Brain pericyte (primary cell): ENCODE results near the gene VWA3A.
"Not testable (repeated sequence)": the region's sequence is repeated elsewhere in the genome, so short reads cannot be mapped to it uniquely, and the experiment has no call there.

Experiments used
- DNase-seq: peaks from one replicate; pipeline ENCODE4 v3.0.0-alpha.2; 2012; ENCODE audit warnings: low read depth, low spot score

Gene VWA3A

GRCh38 chr16:22086440-22086839 is 5.9 kb upstream of the VWA3A start:
- no peak for DNase-seq

DNA sequence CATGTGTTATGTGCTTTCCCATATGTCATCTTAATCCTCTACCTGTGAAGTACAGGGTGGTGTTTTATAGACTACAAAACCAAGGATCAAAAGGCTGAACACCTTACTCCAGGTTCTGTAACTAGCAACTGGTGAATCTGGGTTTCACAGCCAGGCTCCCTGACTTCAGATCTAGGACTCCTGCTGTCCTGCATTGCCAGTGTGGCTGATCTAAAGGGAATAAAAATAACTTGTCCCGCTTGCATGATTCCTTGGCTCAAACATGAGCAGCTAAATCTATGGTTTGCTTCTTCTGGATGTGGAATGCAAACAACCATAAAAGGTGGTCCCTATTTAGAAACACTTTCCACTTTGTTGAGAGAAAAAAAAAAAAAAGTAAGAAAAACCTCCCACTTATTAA is 3.7 kb upstream of the VWA3A start:
- DNase-seq = no peak

DNA sequence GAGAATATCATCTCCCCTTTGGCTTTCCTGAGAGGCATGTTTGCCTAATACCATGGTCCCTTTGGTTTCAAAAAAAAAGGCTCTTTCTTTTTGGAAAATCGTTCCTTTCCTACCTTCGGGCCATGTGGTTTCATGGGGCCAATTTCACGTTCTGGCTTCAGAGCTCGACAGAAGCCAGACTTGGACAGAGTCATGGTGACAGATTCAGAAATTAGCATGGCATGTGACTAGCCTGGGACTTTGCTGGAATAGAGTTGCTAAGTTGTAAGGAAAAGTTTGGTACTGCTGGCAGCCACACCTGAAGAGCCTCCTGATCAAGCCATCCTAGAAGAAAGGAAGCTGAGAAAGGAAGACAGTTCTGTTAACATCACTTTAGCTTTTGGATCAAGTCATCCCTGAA is 2.4 kb upstream of the VWA3A start:
- DNase-seq = no peak

GRCh38 chr16:22091721-22092120 is 620 bp upstream of the VWA3A start:
- no peak for DNase-seq

DNA sequence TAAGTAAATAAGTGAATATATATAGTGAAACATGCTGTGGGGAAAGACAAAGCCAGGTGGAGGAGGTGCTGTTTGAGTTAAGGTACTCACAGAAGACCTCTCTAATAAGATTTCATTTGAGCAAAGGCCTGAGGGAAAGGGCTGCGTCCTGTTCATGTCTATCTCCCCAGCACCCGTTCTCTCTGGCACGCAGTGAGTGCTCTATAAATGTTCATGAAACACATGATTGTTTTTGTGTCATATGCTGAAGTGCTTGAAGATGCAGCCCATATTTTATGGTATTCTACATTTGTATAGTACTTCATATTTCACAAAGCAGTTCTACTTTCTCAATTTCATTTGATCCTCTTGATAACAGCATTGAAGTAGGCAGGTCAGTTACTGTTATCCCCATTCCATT is 990 bp downstream of the VWA3A start:
- no peak for DNase-seq

DNA sequence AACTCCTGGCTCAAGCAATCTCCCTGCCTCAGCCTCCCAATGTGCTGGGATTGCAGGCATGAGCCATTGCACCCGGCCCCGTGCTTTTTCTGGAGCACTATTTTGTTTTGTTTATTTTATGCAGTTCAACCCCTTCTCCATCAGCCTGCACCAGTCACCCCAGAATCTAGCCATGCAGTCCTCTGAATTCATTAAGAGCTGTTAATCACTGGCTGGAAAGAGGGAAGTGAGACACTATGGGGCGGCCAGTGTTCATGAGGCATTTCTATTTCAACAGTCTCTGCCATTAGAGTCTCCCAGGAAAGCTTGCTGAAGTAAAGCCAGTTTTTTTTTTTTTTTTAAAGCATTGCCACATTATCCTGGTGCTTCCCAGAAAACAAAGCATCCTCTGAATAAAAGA is 1.7 kb downstream of the VWA3A start:
- DNase-seq = no peak

- DNase-seq = no peak
Observed at GRCh38 chr16:22098405-22099255, 6.3 kb downstream of the VWA3A start.

GRCh38 chr16:22099256-22099975 is 7.1 kb downstream of the VWA3A start:
- no peak for DNase-seq

- no peak for DNase-seq
Observed at GRCh38 chr16:22103441-22103840, 11.1 kb downstream of the VWA3A start.

GRCh38 chr16:22109258-22109898 is 17.0 kb downstream of the VWA3A start:
- no peak for DNase-seq

GRCh38 chr16:22111629-22112028 is 19.3 kb downstream of the VWA3A start:
- DNase-seq = not testable (repeated sequence)

DNA sequence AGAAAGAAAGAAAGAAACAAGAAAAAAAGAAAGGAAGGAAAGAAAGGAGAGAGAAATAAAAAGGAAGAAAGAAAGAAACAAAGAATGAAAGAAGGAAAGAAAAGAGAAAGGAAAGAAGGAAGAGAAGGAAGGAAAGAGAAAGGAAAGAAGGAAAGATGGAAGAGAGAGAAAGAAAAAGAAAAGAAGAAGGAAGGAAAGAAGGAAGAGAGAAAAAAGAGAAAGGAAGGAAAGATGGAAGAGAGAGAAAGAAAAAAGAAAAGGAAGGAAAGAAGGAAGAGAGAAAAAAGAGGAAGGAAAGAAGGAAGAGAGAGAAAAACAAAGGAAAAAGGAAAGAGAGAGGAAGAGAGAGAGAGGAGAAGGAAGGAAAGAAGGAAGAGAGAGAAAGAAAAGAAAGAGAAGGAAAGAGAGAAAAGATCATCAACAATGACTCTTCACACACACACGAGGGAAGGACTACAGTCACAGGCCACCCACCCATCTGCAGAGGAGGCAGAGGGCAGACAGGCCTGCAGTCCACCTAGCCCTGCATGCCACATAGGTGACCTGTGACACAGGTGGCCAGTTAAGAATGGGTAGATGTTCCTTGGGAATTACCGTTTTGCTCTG is 23.9 kb downstream of the VWA3A start:
- no peak for DNase-seq

DNA sequence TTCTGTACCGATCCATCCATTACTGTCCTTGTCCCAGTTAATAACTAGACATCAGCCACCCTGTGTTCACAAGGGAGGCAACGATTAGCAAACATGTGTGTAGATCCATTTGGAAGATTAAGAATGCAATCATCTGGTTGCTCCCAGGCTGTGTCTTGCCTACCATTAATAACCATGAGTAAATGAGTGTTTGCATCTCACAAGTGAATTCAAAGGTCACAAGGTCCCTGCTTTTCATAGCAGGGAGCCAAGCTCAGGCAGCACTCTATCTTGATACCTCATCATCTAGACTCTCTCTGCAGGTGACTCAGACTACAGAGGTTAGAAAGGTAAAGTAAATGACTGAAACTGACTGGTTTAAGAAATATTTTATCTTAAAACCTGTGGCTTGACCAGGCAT is 25.3 kb downstream of the VWA3A start:
- DNase-seq = no peak

- no peak for DNase-seq
Observed at GRCh38 chr16:22120440-22120839, 28.1 kb downstream of the VWA3A start.

DNA sequence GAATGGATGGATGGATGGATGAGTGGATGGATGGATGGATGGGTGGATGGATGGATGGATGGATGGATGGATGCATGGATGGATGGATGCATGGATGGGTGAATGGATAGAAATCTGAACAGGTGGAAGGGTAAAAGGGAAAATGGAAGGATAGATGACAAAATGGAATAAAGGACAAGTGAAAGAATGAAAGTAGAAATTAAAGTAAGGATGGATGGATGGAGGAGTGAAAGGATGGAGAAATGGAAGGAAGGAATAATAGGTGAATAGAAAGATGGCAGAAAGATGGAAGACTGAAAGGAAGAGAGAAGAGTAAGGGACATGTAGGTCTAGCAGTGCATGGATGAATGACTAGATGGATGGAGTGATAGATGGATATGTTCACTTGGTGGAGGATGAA is 29.9 kb downstream of the VWA3A start:
- no peak for DNase-seq

DNA sequence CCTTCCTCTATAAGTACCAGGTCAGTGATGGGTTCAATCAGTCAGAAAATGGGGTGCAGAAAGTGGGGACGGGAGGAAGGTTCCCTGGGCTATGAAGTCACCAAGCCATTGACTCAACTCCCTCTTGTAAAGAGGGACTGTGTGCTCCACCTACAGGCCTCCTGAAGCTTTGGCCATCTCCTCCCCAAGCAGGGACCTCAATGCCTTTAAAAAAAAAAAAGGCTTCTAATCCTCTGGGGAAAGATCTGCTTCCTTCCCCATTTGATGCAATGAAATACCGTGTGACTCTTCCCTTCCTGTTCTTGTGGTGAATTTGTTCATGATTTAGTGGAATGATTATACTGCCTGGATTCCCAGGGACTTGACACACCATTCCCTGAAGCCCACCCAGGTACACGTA is 30.8 kb downstream of the VWA3A start:
- DNase-seq = no peak

DNA sequence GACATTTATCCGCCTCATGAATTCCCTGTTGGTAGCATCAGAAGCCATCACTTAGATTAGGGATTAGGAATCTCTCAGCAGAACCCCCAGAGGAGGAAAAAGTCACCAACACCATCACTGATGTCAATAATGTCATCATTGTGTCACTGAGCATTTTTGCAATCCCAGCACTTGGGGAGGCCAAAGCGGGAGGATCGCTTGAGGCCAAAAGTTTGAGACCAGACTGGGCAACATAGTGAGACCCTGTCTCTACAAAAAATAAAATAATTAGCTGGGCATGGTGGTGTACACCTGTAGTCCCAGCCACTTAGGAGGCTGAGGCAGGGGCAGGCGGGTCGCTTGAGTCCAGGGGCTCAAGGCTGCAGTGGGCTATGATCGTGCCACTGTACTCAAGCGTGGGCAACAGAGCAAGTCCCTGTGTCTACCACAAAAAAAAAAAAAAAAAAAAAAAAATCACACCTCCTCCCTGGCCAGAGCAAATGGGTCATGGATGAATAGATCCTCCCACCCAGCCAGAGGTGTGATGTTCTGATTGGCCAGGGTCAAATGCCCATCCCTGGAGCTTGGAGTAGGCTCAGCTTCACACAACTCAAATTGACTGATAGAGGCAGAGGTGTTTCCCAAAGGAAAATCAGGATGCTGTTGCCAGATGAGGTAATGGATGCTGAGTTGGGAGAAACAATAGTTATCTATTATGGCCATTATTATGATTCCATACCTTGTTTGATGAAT is 31.6 kb downstream of the VWA3A start:
- no peak for DNase-seq

DNA sequence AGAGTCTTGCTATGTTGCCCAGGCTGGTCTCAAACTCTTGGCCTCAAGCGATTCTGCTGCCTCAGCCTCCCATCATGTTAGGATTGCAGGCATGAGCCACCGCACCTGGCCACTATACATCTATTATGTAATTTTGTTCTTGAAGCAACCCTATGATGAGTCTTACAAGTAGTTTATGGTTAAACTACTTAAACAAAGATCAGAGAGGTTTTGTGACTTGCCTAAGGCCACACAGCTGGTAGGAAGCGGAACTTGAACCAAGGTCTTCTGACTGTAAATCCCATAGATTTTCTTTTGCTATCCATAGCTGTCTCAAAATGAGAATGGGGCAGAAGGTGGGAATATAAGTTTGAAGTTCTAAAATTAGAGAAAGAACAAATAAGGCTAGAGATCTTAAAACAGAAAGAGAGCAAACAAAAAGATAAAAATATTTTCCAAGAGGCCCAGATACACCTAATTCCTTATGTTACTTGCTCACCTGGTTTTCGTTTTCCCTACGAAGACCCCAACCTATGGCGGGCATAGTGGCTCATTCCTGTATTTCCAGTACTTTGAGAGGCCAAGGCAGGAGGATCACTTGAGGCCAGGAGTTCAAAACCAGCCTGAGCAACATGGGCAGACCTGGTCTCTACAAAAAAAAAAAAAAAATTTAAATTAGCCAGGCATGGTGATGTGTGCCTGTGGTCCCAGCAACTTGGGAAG is 32.4 kb downstream of the VWA3A start:
- no peak for DNase-seq

DNA sequence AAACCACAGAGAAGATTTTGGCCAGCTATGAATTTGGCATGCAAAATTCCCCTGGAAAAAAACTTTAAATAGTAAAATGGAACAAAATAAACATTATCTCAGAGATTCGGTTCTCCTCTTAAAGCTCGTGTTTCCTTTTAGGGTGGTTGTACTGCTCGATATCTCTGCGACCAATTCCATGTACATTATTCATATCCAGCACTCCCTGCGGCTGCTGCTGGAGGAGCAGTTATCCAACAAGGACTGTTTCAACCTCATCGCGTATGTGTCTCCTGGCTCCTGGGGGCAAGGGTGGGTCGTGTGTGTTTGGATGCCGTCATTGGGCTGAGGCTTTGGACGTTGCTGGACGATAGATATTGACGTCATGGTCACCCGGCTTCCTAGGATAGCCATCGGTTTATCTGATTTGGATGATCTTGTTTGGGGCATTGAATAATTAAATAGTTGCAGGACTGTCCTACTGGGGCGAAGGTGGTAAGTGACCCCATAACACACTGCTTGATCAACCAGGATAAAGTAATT is 33.8 kb downstream of the VWA3A start:
- DNase-seq = no peak

GRCh38 chr16:22128537-22128936 is 36.2 kb downstream of the VWA3A start:
- DNase-seq = not testable (repeated sequence)

DNA sequence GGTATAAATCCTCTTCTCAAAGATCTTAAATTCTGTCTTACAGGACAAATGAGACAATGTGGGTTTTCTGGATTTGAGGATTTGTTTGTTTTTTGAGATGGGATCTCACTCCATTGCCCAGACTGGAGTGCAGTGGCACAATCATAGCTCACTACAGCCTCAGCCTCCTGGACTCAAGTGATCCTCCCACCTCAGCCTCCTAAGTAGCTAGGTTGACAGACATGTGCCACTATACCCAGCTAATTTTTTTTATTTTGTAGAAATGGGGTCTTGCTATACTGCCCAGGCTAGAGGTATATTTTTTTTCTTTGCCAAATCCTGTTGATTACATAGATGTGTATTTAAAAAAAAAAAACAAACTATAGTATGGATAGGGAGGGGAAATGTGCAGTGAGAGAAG is 38.2 kb downstream of the VWA3A start:
- no peak for DNase-seq
